ENCODE data around the gene ZNRF1. TPM values are rescaled to one million over a fixed set of nuclear protein-coding genes. Genes with fewer than 3 reads are reported as not detected.

The ZNRF1 gene
- total RNA-seq, 2 donors from 2014 or later: 9.3 to 21.4 TPM

GRCh38 chr16:75027520-75028300 is 28.9 kb downstream of the ZNRF1 start:
- Histone ChIP-seq H3K9me3 (no peaks in the 10 kb centered on the region), H3K4me3 (no peak overlapping the region), H3K27ac (no peak overlapping the region), H3K27me3 (no peaks in the 10 kb centered on the region), H3K36me3 (replicated peaks in 1 of 2; ENCODE audit: insufficient read depth in 1 of 2, low read depth in 2 of 2) (no peaks in the 10 kb centered on the region), H3K4me1 (no peaks in the 10 kb centered on the region)
- no peak for ATAC-seq
- intact Hi-C loops (cut with DNase I): no loop called here
- no peak for DNase-seq
- TF ChIP-seq, protein P1, sequence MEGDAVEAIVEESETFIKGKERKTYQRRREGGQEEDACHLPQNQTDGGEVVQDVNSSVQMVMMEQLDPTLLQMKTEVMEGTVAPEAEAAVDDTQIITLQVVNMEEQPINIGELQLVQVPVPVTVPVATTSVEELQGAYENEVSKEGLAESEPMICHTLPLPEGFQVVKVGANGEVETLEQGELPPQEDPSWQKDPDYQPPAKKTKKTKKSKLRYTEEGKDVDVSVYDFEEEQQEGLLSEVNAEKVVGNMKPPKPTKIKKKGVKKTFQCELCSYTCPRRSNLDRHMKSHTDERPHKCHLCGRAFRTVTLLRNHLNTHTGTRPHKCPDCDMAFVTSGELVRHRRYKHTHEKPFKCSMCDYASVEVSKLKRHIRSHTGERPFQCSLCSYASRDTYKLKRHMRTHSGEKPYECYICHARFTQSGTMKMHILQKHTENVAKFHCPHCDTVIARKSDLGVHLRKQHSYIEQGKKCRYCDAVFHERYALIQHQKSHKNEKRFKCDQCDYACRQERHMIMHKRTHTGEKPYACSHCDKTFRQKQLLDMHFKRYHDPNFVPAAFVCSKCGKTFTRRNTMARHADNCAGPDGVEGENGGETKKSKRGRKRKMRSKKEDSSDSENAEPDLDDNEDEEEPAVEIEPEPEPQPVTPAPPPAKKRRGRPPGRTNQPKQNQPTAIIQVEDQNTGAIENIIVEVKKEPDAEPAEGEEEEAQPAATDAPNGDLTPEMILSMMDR (IDR thresholded peaks at IDR 0.05): no peak
- no peak for TF ChIP-seq POLR2A (IDR thresholded peaks at IDR 0.05)
- 85 to 90% methylated on average over 6 of the region's 6 CpGs for WGBS, 2 donors

DNA sequence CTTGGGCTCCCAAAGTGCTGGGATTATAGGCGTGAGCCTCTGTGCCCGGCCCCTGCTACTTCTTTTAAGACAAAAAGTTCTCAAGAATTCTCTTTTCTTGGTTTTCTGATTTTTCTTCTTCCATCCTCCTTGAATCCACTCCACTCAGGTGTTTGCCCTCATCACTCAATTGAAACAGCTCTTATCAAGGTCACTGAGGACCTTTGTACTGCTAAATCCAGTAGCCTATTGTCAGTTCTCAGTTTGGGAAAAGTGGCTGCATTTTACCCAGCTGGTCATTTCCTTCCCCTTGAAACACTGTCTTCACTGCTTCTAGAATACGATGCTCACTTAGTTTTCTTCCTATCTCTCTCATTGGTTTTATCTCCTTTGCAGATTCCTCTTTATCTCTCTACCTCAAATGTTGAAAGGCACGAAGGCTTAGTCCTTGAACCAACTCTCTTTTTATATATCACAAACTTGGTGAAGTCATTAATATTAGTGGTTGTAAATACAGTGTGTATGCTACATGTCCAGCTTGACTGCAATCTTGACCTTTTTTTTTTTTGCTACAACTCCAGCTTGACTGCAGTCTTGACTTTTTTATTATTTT is 29.8 kb downstream of the ZNRF1 start:
- no peak overlapping the region for H3K4me3 ChIP-seq
- no peaks in the 10 kb centered on the region for H3K4me1 ChIP-seq
- DNase-seq: no peak
- ATAC-seq: no peak
- 69 to 73% methylated on average over 4 of the region's 4 CpGs for WGBS, 2 donors
- no peaks in the 10 kb centered on the region for H3K27me3 ChIP-seq
- no peak overlapping the region for H3K27ac ChIP-seq
- TF ChIP-seq POLR2A (IDR thresholded peaks at IDR 0.05): no peak
- no peaks in the 10 kb centered on the region for H3K36me3 ChIP-seq (replicated peaks in 1 of 2; ENCODE audit: insufficient read depth in 1 of 2, low read depth in 2 of 2)
- no peaks in the 10 kb centered on the region for H3K9me3 ChIP-seq
- intact Hi-C loops (cut with DNase I): no loop called here

GRCh38 chr16:75029854-75030253 is 31.0 kb downstream of the ZNRF1 start:
- Histone ChIP-seq H3K9me3 (no peaks in the 10 kb centered on the region), H3K27ac (no peak overlapping the region), H3K36me3 (replicated peaks in 1 of 2; ENCODE audit: insufficient read depth in 1 of 2, low read depth in 2 of 2) (no peaks in the 10 kb centered on the region), H3K4me1 (no peaks in the 10 kb centered on the region), H3K4me3 (no peak overlapping the region), H3K27me3 (no peaks in the 10 kb centered on the region)
- no peak for TF ChIP-seq POLR2A (IDR thresholded peaks at IDR 0.05)
- TF ChIP-seq, protein P1 (IDR thresholded peaks at IDR 0.05): no peak
- ATAC-seq (no peak), DNase-seq (no peak)
- intact Hi-C loops (cut with DNase I): no loop called here

- no peak for ATAC-seq
- Histone ChIP-seq H3K27me3 (no peaks in the 10 kb centered on the region), H3K4me3 (no peak overlapping the region), H3K27ac (no peak overlapping the region), H3K36me3 (replicated peaks in 1 of 2; ENCODE audit: insufficient read depth in 1 of 2, low read depth in 2 of 2) (no peaks in the 10 kb centered on the region), H3K4me1 (no peaks in the 10 kb centered on the region), H3K9me3 (no peaks in the 10 kb centered on the region)
- intact Hi-C loops (cut with DNase I): no loop called here
- DNase-seq: no peak
- no peak for TF ChIP-seq POLR2A (IDR thresholded peaks at IDR 0.05)
- TF ChIP-seq, protein P1 (IDR thresholded peaks at IDR 0.05): no peak
These were observed 33.8 kb downstream of the ZNRF1 start for GRCh38 chr16:75032655-75033054.

- H3K4me1 ChIP-seq: no peaks in the 10 kb centered on the region
- intact Hi-C loops (cut with DNase I): no loop called here
- H3K4me3 ChIP-seq: no peak overlapping the region
- no peaks in the 10 kb centered on the region for H3K27me3 ChIP-seq
- H3K27ac ChIP-seq: no peak overlapping the region
- no peaks in the 10 kb centered on the region for H3K36me3 ChIP-seq (replicated peaks in 1 of 2; ENCODE audit: insufficient read depth in 1 of 2, low read depth in 2 of 2)
- WGBS, 2 donors: 88 to 89% methylated on average over 9 of the region's 9 CpGs
- ATAC-seq (no peak), DNase-seq (no peak)
- H3K9me3 ChIP-seq: no peaks in the 10 kb centered on the region
- TF ChIP-seq, protein P1 (IDR thresholded peaks at IDR 0.05): no peak
- no peak for TF ChIP-seq POLR2A (IDR thresholded peaks at IDR 0.05)
These were observed 36.7 kb downstream of the ZNRF1 start for GRCh38 chr16:75035410-75035968.
